Uterus (tissue), 2 donors: ENCODE data around the gene HHAT.

Experiments
- POLR2A ChIP-seq, 2 donors: fragments of 450-650 bp; IDR thresholded peaks; one replicate each; pipeline ENCODE4 v1.6.1; 2016; ENCODE audit warnings: antibody characterized with exemption in 2 of 2, mild to moderate bottlenecking in 1 of 2, moderate library complexity in 1 of 2
- TF ChIP-seq, protein P1 (sequence below), 4 experiments: fragments of 200-600 bp in 2 of 4; fragments of 450-650 bp in 2 of 4; sonication (generic) in 2 of 4; IDR thresholded peaks; one replicate each; pipeline ENCODE4 v1.5.1; 2016 to 2019; ENCODE audit warnings: antibody characterized with exemption in 4 of 4, mild to moderate bottlenecking in 2 of 4, moderate library complexity in 1 of 4

DNA sequence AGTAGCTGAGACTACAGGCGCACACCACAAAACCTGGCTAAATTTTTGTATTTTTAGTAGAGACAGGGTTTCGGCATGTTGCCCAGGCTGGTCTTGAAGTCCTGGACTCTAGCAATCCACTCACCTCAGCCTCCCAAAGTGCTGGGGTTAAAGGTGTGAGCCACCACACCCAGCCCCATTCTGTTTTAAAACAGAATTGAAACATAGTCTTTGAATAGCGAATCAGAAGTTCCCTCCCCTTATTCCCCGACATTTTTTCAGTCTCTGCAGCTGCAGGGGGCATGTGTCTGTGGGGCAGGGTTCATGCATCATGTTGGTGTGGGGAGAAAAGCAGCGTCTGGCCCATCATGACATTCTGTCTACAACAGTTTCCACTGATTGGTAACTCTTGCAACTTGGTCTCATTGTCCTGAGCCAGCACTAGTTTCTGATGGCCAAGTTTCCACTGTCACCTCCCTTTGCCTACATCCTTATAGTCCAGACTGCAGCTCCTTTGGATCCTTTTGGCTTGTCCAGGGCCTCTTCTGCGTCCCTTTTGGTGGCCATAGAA lies 15.6 kb upstream of the HHAT start:
- TF ChIP-seq, protein P1, sequence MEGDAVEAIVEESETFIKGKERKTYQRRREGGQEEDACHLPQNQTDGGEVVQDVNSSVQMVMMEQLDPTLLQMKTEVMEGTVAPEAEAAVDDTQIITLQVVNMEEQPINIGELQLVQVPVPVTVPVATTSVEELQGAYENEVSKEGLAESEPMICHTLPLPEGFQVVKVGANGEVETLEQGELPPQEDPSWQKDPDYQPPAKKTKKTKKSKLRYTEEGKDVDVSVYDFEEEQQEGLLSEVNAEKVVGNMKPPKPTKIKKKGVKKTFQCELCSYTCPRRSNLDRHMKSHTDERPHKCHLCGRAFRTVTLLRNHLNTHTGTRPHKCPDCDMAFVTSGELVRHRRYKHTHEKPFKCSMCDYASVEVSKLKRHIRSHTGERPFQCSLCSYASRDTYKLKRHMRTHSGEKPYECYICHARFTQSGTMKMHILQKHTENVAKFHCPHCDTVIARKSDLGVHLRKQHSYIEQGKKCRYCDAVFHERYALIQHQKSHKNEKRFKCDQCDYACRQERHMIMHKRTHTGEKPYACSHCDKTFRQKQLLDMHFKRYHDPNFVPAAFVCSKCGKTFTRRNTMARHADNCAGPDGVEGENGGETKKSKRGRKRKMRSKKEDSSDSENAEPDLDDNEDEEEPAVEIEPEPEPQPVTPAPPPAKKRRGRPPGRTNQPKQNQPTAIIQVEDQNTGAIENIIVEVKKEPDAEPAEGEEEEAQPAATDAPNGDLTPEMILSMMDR (IDR thresholded peaks at IDR 0.05): no peak
- no peak for TF ChIP-seq POLR2A (IDR thresholded peaks at IDR 0.05)
